GM19452 (cell line): Measurements from ENCODE around the gene NDOR1.

Experiments used
- ATAC-seq: cut with Tn5 transposase; IDR thresholded peaks from one replicate; pipeline ENCODE4 v1.9.1; 2021; ENCODE audit not compliant: unreplicated experiment

Gene NDOR1

DNA sequence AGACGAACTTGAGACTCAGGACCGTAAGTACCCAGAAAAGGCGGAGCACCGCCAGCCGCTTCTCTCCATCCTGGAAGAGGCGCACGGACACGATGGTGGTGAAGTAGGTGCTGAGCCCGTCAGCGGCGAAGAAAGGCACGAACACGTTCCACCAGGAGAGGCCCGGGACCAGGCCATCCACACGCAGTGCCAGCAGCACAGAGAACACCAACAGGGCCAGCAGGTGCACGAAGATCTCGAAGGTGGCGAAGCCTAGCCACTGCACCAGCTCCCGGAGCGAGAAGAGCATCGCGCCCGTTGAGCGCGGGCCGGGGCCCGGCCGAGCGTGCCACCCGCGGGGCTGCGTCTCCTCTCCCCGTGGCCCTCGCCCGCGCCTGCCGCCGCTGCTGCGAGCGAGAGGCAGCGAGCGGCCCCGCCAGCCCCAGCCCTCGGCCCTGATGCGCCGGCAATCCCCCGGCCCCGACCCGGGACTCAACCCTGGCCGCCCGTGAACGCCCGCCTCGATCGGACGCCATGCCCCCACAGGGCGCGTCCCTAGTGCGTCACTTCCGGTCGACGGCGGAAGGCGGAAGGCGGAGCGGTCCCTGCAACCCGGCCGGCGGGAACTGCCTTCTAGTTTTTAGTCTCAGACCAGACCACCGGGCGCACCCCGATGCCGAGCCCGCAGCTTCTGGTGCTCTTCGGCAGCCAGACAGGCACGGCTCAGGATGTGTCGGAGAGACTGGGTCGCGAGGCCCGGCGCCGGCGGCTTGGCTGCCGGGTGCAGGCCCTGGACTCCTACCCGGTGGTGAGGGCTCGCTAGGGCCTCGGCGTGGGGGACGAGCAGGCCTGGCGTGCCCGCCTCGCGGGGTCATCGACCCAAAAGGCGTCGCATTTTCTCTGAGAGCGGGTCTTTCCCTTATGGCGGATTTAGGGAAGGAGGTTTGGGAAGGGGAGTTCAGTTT is at the start of gene NDOR1, which contains the start of gene TMEM203:
Gene NDOR1, plus strand, starts transcription at position 575 of the 944 bp plus-strand sequence. Its CDS starts 78 bp downstream, at position 653.
Gene TMEM203, minus strand, starts transcription at position 523 of the 944 bp plus-strand sequence. Its CDS starts 234 bp downstream, at position 289.
- ATAC-seq = no peak

GRCh38 chr9:137156567-137157375 is 48.7 kb upstream of the NDOR1 start:
- no peak for ATAC-seq

GRCh38 chr9:137157618-137158415 is 47.7 kb upstream of the NDOR1 start:
- ATAC-seq = no peak

- no peak for ATAC-seq
Measured at GRCh38 chr9:137158625-137159024, 46.9 kb upstream of the NDOR1 start.

GRCh38 chr9:137159105-137160053 is 46.1 kb upstream of the NDOR1 start:
- no peak for ATAC-seq

DNA sequence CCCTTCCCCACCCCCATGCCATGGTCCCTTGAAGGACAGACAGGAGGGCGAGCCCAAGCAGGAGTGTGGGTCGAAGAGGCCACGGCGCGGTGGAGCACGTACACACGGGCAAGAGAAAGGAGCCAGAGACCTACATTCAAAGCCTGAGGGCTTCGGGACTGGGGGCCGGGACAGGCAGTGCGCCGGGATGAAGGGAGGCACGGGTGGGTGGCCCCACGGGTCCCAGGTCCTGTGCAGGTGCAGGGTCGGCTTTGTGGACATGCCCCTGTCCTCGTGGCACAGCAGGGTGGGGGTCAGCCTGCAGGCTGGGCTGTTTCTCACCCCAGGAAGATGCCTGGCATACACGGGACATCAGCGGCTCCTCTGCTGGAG is 45.5 kb upstream of the NDOR1 start:
- no peak for ATAC-seq

- ATAC-seq = no peak
Measured at GRCh38 chr9:137160716-137161557, 44.6 kb upstream of the NDOR1 start.

- ATAC-seq = no peak
Measured at GRCh38 chr9:137161558-137162486, 43.7 kb upstream of the NDOR1 start.

GRCh38 chr9:137162505-137163364 is 42.8 kb upstream of the NDOR1 start:
- no peak for ATAC-seq

DNA sequence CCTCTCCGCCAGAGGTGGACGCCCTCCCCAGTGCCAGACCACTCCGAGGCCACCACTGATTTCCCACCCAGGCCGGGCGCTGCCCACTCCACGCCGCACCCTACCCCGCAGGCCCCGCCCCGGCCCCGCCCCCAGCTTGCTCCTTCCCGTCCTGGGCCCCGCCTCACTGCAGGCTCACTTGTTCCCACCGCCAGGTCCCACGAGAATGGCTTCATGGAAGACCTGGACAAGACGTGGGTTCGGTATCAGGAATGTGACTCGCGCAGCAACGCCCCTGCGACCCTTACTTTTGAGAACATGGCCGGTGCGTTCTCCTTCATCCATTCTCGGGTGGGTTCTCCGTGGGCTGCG is 42.2 kb upstream of the NDOR1 start:
- no peak for ATAC-seq

DNA sequence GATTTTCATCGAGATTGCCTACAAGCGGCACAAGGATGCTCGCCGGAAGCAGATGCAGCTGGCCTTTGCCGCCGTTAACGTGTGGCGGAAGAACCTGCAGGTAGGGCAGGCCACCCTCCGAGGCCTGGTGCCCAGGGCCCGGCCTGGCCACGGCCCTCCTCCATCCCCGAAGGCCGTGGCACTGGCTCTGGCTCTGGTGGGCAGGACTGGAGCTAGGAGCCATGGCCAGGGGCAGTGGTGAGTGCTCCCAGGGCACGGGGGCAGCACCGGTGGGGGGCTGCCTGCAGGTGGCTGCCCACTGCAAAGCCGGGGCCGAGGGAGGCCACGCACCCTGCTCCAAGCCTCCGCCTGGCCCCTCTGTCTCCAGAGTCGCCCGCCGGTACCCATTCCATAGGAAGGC is 41.7 kb upstream of the NDOR1 start:
- ATAC-seq = no peak

GRCh38 chr9:137164370-137165249 is 40.9 kb upstream of the NDOR1 start:
- no peak for ATAC-seq

DNA sequence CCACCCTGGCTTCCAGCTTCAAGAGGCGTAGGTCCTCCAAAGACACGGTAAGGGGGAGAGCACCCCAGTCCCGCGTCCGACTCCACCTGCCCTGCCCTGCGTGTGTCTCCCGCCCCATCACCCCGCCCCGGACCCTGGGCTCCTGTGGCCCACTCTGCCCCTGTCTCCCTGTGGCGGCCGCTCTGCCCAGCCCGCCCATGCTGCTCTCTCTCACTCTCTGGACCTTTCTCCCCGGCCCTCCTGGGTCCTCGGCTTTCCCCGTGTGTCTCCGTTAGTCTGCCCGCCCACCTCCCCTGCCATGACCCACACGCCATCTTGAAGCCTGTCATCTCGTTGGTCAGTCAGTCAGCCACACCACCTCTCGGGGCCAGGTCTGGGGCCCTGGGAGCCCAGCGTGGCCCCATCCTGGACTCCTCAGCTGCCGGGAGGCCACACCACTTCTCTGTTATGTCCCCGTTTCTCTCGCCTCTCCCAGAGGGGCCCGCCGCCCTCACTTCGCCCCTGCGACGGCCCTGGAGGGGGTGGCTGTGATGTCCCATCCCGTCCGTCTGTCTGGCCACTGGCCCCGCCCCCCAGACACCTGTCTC is 40.2 kb upstream of the NDOR1 start:
- no peak for ATAC-seq

GRCh38 chr9:137166380-137167229 is 38.9 kb upstream of the NDOR1 start:
- no peak for ATAC-seq

DNA sequence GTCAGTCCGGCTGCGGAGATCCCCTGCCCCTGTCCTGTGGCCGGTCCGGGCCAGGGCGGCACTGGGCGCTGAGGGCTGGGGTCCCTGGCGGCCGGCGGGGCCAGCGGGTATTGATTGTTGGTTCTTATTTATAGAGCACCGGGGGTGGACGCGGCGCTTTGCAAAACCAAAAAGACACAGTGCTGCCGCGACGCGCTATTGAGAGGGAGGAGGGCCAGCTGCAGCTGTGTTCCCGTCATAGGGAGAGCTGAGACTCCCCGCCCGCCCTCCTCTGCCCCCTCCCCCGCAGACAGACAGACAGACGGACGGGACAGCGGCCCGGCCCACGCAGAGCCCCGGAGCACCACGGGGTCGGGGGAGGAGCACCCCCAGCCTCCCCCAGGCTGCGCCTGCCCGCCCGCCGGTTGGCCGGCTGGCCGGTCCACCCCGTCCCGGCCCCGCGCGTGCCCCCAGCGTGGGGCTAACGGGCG is 38.2 kb upstream of the NDOR1 start:
- ATAC-seq = no peak
